ENCODE data around the gene CEP83.

CEP83 gene

DNA sequence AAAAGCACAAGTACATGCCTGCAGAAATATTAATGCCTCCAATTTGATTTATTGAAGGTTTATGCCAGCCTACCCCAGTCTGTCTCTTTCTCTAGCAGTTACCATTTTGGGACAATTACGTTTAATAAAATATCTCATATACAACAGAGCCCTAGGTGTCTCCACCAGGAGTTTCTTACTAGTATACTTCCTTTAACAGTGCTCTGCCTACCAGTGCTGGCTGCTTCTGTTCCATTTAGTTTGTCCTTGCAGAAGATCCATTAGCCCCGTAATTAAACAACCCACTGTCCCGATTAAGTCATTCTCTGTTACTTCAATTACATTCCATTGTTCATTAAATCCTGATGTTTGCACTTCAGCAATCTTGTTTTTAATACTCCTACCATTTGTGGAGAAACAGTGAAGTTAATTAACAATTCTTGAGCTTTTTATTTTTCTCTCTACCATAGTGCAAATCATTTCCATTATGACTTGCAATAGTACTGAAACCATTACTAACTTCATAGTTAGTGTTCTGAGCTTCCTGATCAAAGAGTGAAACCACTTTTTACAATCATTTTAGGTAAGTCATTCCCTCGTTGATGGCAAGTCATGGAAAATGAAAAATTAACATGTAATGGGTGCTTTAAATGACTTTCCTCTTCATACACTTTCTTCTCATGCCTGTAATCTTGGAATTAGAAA, 190.2 kb downstream of the CEP83 start:
- DNase-seq (ENCODE audit: low spot score): no peak

DNA sequence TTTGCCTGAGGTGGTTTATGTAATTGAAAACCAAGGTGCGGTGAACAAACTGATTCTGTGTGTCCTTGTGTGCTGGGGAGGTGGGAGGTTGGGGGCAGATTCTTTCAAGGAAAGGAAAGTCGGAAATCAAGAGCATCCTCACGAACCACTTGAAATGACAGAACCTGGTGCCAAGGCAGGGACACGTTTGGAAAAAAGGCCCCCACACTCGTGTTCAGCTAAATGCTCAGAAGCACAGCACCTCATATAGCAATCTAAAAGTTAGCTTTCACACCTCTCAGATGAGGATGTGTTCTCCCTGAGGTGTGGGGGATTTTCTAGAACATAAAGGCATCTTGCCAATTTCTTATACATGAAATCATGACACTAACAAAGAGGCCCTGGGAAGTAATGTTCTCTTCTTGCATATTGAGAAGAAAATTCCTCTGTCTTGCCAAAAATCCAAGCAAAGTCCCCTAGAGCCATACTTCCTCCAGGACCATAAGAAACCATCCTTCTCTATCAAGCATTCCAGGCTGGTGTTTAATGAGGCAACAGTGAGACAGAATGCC, 191.7 kb downstream of the CEP83 start:
- DNase-seq (ENCODE audit: low spot score): no peak

DNA sequence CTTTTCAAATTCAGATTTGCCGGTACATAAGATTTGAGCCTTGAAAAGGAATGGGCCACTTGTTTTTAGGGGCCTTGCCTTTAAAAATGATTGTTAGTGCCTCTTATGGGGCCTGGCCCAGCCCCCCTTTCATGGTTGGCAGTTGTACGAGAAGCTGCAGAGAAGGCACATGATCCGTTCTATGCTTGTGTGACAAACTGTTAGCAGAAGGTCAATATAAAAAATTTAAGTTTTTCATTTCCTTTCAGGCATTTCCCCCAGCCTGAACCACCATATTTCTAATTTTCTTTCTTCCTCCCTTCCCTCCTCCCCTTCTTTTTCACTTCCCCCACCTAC, 192.2 kb downstream of the CEP83 start:
- no peak for DNase-seq (ENCODE audit: low spot score)

- no peak for DNase-seq (ENCODE audit: low spot score)
These were observed 192.7 kb downstream of the CEP83 start for GRCh38 chr12:94266796-94267536.

GRCh38 chr12:94265966-94266745, 193.5 kb downstream of the CEP83 start:
- DNase-seq (ENCODE audit: low spot score): no peak

GRCh38 chr12:94265539-94265938, 194.1 kb downstream of the CEP83 start:
- no peak for DNase-seq (ENCODE audit: low spot score)

GRCh38 chr12:94264736-94265485, 194.8 kb downstream of the CEP83 start:
- no peak for DNase-seq (ENCODE audit: low spot score)

DNA sequence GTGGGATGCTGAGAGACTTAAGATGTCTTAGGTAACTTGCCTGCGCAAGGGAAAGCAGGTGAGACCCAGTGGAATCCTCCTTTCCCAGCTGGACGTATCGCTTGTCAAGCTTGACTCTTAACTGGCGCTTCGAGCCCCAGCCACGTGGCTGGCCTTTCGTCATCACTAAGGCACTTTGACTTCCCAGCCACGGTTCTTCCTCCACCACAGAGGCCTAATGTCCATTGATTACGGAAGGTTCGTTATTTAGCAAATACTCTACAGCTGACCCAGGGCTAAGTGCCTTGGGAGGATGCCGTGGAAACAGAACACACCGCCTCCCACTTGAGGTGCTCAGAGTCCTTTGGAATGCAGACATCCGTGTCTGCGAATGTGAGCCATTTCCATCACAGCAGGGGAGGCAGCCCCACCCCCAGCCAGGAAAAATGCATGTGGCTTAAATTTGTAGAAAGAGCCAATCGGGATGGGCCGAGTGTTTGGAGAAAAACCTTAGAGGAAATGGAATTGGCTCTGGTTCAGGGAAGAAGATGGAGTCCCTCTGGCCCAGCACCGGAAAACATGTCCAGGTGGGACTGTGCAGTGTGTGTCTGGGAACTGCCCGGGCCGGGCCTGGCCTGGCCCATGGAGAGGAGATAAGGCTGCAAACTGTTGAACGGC, 195.6 kb downstream of the CEP83 start:
- DNase-seq (ENCODE audit: low spot score): no peak

- no peak for DNase-seq (ENCODE audit: low spot score)
These were observed 196.5 kb downstream of the CEP83 start for GRCh38 chr12:94263011-94263811.

DNA sequence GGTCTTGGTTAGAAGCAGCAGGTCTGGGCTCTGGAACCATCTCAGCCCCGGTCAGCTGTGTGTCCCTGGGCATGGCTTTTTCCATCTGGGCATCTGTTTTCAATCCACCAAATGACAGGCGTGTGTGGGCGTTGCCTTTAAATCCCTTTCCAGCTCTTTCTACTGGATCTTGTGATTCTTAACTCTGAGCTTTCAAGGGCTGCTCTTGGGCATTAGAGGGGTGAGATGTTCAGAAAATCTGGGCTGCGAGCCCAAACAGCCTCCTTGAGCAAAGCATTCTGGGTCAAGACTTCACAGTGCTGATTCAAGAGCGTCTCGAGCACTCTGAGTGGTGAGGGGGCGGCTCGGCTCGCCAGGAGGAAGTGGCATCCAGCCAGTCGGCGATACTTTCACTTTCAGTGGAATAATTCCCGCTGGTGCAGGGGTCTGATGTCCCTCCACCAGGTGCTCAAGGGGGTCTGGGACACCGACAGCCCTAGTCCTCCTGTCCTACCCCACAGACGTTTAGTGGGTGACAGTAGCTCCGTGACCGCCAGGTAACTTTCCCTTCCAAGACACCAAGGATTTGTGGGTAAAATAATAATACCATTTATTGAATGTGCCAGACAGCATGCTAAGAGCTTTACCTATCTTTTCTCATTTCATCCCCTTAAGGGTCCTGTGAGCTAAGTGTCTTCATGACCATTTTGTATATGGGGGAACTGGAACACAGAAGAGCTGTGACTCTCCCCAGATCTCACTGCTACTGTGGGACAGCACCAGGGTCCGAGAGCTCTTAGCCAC, 197.2 kb downstream of the CEP83 start:
- DNase-seq (ENCODE audit: low spot score): no peak

DNA sequence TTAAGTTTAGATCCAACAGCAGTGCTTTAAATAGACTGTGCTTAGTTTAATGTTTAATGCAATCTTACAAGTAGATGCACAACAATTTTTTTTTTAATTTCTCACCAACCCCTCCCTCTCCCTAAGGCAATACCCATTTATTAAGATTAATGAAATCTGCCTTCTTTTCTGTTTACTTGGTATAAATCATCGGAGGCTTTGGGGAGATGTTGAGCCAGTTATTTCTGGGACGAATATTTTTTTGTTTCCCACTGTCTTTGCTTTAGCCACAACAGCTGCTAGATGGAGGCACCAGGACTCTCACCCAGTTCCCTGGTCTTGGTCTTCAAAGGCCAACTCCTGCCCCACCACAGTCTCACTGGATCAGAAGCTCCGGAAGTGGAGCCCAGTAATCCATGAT, 197.9 kb downstream of the CEP83 start:
- no peak for DNase-seq (ENCODE audit: low spot score)

- DNase-seq (ENCODE audit: low spot score): no peak
These were observed 198.5 kb downstream of the CEP83 start for GRCh38 chr12:94261119-94261518.

- DNase-seq (ENCODE audit: low spot score): no peak
These were observed 198.9 kb downstream of the CEP83 start for GRCh38 chr12:94260717-94261116.

DNA sequence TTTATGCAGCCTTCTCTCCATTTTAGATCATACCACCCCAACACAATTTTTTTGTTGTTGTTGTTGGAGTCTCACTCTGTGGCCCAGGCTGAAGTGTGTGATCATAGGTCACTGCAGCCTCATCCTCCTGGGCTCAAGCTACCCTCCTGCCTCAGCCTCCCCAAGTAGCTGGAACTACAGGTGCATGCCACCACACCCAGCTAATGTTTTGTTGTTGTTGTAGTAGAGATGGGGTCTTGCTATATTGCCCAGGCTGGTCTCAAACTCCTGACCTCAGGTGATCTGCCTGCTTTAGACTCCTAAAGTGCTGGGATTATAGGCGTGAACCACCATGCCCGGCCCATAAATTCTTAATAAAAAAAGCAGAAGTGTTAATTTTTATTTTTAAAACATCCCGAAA, 199.7 kb downstream of the CEP83 start:
- DNase-seq (ENCODE audit: low spot score): no peak

GRCh38 chr12:94258593-94258992, 201.1 kb downstream of the CEP83 start:
- DNase-seq (ENCODE audit: low spot score): no peak
